Coronary artery (tissue), 2 donors: ENCODE measurements around the gene ASTN1.

Experiments used
- DNase-seq: peaks from one replicate; pipeline ENCODE4 v3.0.0-alpha.2; 2017; ENCODE audit warnings: low spot score
- H3K27ac ChIP-seq, 2 donors: fragments of 200-600 bp; sonication (generic); one replicate each; pipeline ENCODE4 v1.5.1; 2016 to 2019
- H3K4me3 ChIP-seq: fragments of 200-600 bp; sonication (generic); 2 replicates; pipeline ENCODE4 v1.5.1; 2016; ENCODE audit warnings: mild to moderate bottlenecking, moderate library complexity
- TF ChIP-seq, protein P1 (sequence below): fragments of 200-600 bp; sonication (generic); IDR thresholded peaks from one replicate; pipeline ENCODE4 v1.5.1; 2019; ENCODE audit warnings: antibody characterized with exemption

Gene ASTN1

GRCh38 chr1:176878750-176879536, 285.6 kb downstream of the ASTN1 start:
- Histone ChIP-seq H3K27ac (no peak overlapping the region), H3K4me3 (no peak overlapping the region)
- DNase-seq: no peak
- TF ChIP-seq, protein P1, sequence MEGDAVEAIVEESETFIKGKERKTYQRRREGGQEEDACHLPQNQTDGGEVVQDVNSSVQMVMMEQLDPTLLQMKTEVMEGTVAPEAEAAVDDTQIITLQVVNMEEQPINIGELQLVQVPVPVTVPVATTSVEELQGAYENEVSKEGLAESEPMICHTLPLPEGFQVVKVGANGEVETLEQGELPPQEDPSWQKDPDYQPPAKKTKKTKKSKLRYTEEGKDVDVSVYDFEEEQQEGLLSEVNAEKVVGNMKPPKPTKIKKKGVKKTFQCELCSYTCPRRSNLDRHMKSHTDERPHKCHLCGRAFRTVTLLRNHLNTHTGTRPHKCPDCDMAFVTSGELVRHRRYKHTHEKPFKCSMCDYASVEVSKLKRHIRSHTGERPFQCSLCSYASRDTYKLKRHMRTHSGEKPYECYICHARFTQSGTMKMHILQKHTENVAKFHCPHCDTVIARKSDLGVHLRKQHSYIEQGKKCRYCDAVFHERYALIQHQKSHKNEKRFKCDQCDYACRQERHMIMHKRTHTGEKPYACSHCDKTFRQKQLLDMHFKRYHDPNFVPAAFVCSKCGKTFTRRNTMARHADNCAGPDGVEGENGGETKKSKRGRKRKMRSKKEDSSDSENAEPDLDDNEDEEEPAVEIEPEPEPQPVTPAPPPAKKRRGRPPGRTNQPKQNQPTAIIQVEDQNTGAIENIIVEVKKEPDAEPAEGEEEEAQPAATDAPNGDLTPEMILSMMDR: no peak

- no peak for DNase-seq
- H3K4me3 ChIP-seq: no peak overlapping the region
- TF ChIP-seq, protein P1: no peak
- H3K27ac ChIP-seq: no peak overlapping the region
Measured at GRCh38 chr1:176877557-176877956, 287.0 kb downstream of the ASTN1 start.

DNA sequence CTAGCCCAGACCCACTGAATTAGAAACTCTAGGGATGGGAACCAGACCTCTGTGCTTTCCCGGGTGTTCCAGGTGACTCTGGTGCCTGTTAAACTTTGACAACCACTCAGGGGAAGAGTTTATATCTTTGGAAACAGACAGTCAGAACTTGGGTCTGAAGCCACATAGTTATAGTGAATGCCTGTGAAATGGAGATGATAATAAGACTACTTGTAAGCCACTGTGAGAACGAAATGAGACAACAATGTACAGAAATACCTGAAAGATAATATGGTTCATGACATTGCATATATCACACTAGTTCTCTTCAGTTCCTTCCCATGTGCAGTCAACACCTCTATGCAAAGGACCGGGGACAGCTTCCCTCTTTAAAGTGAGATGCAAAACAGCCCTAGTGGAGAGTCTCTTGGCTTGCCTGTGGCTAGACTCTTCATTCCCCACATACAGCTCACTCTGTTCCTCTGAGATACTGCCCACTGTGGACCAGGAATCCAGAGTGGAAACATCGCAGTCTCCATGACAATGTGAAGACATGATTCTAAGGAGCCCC, 287.5 kb downstream of the ASTN1 start:
- H3K4me3 ChIP-seq: no peak overlapping the region
- TF ChIP-seq, protein P1: no peak
- DNase-seq: no peak
- H3K27ac ChIP-seq: no peak overlapping the region

GRCh38 chr1:176869577-176869976, 294.9 kb downstream of the ASTN1 start:
- DNase-seq: no peak

GRCh38 chr1:176866011-176866714, 298.3 kb downstream of the ASTN1 start:
- TF ChIP-seq, protein P1: no peak
- no peak overlapping the region for H3K4me3 ChIP-seq
- no peak for DNase-seq
- H3K27ac ChIP-seq: no peak overlapping the region

More at GRCh38 chr1:176869577-176869976, 294.9 kb downstream of the ASTN1 start:
- H3K4me3 ChIP-seq: no peak overlapping the region
- no peak overlapping the region for H3K27ac ChIP-seq
- TF ChIP-seq, protein P1: no peak

DNA sequence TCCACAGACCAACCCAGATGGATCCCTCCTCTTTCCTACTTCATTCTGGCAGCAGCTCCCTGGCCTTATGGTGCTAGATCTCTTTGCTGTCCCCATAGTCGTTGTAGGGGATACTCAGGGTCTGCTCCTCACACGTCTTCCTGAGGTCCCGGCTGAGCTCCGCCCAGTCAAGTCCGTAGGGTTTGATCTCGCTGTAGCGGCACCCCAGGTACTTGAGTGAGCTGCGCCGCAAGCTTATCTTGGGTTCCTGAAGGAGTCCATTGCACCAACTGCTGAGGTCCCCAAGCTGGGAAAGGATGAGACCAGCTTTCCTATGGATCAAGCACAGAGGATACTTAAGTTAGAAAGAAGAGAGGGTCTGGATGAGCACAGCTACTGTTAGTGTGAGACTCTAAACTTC, 300.3 kb downstream of the ASTN1 start:
- H3K27ac ChIP-seq: no peak overlapping the region
- TF ChIP-seq, protein P1: no peak
- no peak for DNase-seq
- H3K4me3 ChIP-seq: no peak overlapping the region
